Measurements from ENCODE around the gene PIK3C2B. TPM values are rescaled to one million over a fixed set of nuclear protein-coding genes. Genes with fewer than 3 reads are reported as not detected.
"Not testable (repeated sequence)": the region's sequence is repeated elsewhere in the genome, so short reads cannot be mapped to it uniquely, and the experiment has no call there.

The PIK3C2B gene
- 6.4 TPM for polyA plus RNA-seq (2013, experiment 1 of 2; ENCODE audit: insufficient read length)
- 8.6 TPM for polyA plus RNA-seq (2013, experiment 2 of 2; ENCODE audit: insufficient read length)

DNA sequence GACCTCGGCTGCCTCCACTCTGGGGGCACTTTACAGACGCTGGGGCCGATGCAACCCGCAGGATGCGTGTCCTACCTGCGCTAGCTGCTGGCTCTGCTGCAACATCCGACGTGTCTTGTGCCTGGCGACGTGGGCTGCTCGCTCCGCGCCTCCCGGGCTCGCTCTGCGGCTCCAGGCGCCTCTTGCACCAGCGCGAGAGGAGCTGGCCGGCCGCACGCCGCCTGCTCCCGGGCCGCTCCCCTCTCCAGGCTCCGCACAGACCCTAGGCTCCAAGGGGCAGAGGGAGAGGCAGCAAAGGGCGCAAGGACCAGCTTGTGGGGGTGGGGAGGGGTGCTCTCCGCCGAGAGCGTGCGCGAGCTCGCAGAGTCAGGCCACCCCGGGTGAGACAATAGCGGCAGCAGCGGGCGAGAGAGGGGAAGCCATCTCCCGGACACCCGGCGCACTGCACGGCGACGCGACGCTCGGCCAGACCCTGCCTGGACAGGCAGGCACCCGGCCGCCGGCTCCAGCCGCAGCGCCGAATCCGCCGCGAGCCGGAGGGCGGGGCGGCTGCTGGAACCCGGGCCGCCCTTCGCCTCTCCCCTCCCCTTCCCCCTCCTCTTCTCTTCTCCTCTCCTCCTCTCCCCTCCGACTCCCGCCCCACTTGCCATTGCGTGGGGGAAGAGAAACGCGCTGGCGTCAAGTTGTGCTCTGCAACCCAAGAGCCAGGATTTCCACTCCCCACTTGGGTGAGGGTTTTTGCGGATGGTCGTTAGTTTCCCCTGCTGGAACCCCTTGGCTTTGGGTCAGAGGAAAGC, at the start of gene PIK3C2B:
Gene PIK3C2B, minus strand, starts transcription at position 525 of the 797 bp plus-strand sequence. CDS start 25,003 bp downstream, outside the sequence.
- DNase-seq, result peak; percentile 81

DNA sequence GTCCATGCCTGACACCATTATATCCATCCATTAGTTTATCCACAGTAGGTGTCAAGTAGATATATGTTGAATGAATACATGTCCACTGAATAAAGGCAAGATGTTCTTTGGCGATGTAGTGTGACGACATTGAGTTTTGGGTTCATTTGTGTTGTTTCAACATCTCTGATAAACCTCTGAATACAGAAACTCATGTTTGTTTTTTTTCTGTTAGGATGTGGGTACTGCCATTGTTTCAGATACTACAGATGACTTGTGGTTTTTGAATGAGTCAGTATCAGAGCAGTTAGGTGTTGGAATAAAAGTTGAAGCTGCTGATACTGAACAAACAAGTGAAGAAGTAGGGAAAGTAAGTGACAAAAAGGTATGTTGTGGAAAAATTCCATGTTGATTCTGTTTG, 49.7 kb upstream of the PIK3C2B start:
- DNase-seq, result no peak

GRCh38 chr1:204541626-204542025, 47.0 kb upstream of the PIK3C2B start:
- DNase-seq, result no peak

DNA sequence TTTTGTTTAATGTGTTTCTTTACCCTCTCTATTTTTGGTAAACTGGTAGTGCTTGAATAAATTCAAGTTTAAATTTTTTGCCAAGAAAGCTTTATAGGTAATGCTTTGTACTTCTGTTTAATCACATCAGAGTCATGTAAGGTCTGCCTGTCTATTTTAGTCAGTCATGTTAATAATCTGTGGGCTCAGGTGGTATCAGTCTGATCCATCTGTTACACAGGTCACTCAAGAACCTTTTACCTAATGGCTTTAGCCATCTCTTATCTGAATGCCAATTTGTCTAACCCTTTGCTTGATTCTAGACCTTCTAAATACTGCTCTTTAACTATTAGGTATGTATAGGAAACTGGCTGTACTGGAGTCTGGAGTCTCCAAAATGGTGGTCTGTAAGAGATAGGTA, 38.2 kb upstream of the PIK3C2B start:
- DNase-seq, result no peak

DNA sequence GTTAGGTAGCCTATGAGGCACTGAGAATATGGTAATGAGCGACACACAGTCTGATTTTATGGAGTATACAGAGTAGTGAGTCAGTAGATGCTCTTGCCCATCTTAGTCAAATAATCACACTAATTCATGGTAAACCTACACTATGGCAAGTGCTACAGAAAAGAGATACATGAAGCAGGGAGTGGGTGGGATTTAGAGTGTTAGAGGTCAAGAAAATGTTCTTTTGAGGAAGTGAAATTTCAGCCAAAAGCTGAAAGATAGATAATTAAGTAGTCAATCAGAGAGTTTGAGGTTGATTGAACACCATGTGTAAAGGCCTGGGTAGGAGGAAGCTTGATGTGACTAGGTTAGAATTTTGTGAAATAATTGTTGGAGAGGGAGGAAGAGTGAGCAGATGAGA, 36.3 kb upstream of the PIK3C2B start:
- no peak for DNase-seq

GRCh38 chr1:204529371-204529895, 34.8 kb upstream of the PIK3C2B start:
- DNase-seq, result no peak

DNA sequence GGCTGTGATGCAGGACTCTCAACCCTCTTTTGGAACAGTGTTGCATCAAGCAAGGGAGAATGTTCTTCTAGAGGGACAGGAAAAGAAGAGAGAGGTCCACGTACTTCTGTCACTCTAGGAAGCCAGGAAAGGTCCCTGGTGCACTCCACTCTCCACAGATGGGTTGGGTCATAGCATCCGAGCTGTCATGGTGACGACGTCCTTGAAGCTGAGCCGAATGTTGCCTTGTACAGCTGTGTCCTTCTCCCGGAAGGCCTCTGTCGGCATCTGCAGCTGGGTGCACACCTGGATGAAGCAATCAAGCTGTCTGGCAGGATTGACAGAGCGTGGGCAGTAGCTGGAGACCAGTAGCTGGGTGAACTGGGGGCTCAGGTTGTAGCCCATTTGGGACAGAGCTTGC, 34.1 kb upstream of the PIK3C2B start:
- DNase-seq, result no peak

- no peak for DNase-seq
Observed at GRCh38 chr1:204528241-204528640, 33.6 kb upstream of the PIK3C2B start.

GRCh38 chr1:204524986-204525385, 30.4 kb upstream of the PIK3C2B start:
- DNase-seq, result no peak

GRCh38 chr1:204523605-204524215, 29.1 kb upstream of the PIK3C2B start:
- no peak for DNase-seq

DNA sequence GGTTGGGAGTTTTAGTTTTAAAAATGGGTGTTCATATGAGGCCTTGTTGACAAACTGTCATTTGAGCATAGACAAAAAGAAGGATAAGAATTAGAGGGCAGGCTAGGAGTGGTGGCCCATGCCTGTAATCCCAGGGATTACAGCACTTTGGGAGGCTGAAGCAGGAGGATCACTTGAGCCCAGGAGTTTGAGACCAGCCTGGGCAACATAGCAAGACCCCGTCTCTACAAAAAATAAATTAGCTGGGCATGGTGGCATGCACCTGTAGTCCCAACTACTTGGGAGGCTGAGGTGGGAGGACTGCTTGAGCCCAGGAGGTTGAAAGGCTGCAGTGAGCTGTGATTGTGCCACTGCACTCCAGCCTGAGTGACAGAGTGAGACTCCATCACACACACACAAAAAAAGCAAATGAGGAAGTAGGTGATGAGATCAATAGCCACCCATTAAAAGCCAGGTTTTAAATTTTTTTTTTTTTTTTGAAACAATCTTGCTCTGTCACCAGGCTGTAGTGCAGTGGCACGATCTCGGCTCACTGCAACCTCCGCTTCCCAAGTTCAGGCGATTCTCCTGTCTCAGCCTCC, 27.4 kb upstream of the PIK3C2B start:
- not testable (repeated sequence) for DNase-seq

GRCh38 chr1:204520834-204521709, 26.5 kb upstream of the PIK3C2B start:
- peak; percentile 35 for DNase-seq

- not testable (repeated sequence) for DNase-seq
Observed at GRCh38 chr1:204517382-204517781, 22.8 kb upstream of the PIK3C2B start.

GRCh38 chr1:204516180-204516879, 21.7 kb upstream of the PIK3C2B start, which contains the start of gene MDM4:
MDM4 (plus strand) TSS chr1:204516406; CDS start chr1:204525519, 9,113 bp downstream.
- peak; percentile 98 for DNase-seq

DNA sequence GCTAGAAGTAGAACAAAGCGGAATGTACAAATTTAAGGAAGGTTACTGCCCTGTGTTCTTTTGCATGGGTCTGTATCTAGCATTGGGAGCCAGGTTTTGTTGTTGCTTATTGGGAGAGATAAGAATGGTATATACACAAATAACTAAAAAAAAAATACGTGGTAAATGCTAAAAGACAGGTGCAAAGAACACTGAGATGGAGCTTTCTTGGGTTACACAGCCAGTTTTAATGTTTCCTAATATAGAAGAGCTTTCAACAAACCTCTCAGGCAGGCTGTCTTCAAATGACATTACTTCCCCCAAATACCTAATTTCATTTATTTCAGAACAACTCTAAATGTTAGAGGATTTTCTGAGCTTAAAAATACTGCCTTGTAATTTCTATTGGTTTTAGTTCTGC, 20.2 kb upstream of the PIK3C2B start:
- no peak for DNase-seq

DNA sequence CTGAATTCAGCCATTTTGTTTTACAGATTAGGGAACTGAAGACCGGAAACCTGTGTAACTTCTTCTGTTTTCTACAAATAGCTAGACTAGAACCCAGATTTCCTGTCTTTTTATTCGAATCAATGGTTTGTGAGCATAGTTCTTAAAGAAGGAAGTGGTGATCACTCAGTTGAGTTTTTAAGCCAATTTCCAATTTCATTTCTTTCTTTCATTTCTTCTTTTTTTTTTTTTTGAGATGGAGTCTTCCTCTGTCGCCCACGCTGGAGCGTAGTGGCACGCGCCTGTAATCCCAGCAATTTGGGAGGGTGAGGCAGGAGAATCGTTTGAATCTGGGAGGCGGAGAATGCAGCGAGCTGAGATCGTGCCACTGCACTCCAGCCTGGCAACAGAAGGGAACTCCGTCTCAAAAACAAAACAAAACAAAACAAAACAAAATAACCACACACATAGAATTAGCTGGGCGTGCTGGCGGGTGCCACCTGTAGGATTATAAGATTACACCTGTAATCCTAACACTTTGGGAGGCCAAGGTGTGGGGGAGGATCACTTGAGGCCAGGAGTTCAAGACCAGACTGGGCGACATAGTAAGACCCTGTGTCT, 18.6 kb upstream of the PIK3C2B start:
- DNase-seq, result no peak

GRCh38 chr1:204511366-204511765, 16.8 kb upstream of the PIK3C2B start:
- DNase-seq, result no peak

DNA sequence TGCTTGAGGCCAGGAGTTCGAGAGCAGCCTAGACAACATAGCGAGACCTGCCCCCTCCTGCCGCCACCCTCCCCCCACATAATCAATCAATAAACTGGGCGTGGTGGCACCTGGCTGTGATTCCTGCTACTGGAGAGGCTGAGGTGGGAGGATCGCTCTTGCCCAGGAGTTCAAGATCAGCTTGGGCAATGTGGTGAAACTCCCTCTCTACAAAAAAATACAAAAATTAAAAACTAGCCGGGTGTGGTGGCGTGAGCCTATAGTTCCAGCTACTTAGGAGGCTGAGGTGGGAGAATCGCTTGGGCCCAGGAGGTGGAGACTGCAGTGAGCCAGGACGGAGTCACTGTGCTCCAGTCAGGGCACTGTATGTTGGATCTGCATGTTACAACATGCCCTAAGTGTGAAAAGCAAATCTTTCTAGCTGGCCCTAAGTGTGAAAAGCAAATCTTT, 14.6 kb upstream of the PIK3C2B start:
- DNase-seq, result no peak

GRCh38 chr1:204507317-204508105, 12.9 kb upstream of the PIK3C2B start:
- DNase-seq, result peak; percentile 83

DNA sequence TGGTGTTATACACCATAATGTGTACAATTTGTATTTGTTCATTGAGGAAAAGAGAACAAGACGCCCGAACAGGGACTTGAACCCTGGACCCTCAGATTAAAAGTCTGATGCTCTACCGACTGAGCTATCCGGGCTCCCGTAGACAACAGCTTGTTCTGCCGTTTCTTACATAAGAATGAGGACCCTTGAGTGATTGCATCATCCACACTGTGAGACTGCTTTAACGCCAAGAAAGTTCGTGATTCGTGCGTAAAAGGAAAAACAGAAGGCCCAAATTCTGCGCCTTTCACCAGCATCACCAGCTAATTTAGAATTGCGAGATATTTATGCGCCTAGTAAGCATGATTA, 12.3 kb upstream of the PIK3C2B start:
- peak; percentile 94 for DNase-seq
